ENCODE results near the gene DMKN. TPM values are rescaled to one million over a fixed set of nuclear protein-coding genes. Genes with fewer than 3 reads are reported as not detected.

Gene DMKN
- total and polyA plus RNA-seq, 7 donors = 5.5 to 39.0 (median 15.8) TPM

GRCh38 chr19:35516310-35516709, 2.9 kb upstream of the DMKN start:
- TF ChIP-seq POLR2AphosphoS5 (IDR thresholded peaks at IDR 0.05) = no peak
- TF ChIP-seq CTCF (IDR thresholded peaks at IDR 0.05) = no peak
- no peak for TF ChIP-seq POLR2A (IDR thresholded peaks at IDR 0.05)
- TF ChIP-seq EP300 (IDR thresholded peaks at IDR 0.05) = no peak
- H3K4me3 ChIP-seq = no peak overlapping the region
- no peak for DNase-seq
- no peaks in the 10 kb centered on the region for H3K36me3 ChIP-seq
- no peaks in the 10 kb centered on the region for H3K9me3 ChIP-seq
- H3K27me3 ChIP-seq = peaks cover 0 to 40% (median 29%) of the 10 kb centered on the region in 3 donors
- intact Hi-C loops (cut with DNase I) = no loop called here
- no peak overlapping the region for H3K27ac ChIP-seq
- no peaks in the 10 kb centered on the region for H3K4me1 ChIP-seq
- WGBS, 2 donors = 93% methylated on average over 3 of the region's 3 CpGs

GRCh38 chr19:35514282-35514809, 897 bp upstream of the DMKN start:
- Histone ChIP-seq H3K4me3 (no peak overlapping the region), H3K27ac (no peak overlapping the region), H3K4me1 (peaks cover 0 to 15% (median 11%) of the 10 kb centered on the region in 4 donors), H3K27me3 (peaks cover 8 to 60% (median 45%) of the 10 kb centered on the region in 3 donors), H3K36me3 (no peaks in the 10 kb centered on the region), H3K9me3 (no peaks in the 10 kb centered on the region)
- 25 to 33% methylated on average over 20 of the region's 20 CpGs for WGBS, 2 donors
- intact Hi-C loops (cut with DNase I) = no loop called here
- no peak for DNase-seq
- no peak for TF ChIP-seq POLR2A (IDR thresholded peaks at IDR 0.05)
- no peak for TF ChIP-seq EP300 (IDR thresholded peaks at IDR 0.05)
- no peak for TF ChIP-seq POLR2AphosphoS5 (IDR thresholded peaks at IDR 0.05)
- TF ChIP-seq CTCF (IDR thresholded peaks at IDR 0.05) = no peak

GRCh38 chr19:35512831-35513627, 420 bp downstream of the DMKN start:
- Histone ChIP-seq H3K27me3 (peaks cover 8 to 73% (median 51%) of the 10 kb centered on the region in 3 donors), H3K9me3 (no peaks in the 10 kb centered on the region), H3K4me1 (peaks cover 0 to 15% (median 11%) of the 10 kb centered on the region in 4 donors), H3K36me3 (no peaks in the 10 kb centered on the region), H3K27ac (no peak overlapping the region), H3K4me3 (no peak overlapping the region)
- no peak for DNase-seq
- 86 to 88% methylated on average over 15 of the region's 15 CpGs for WGBS, 2 donors
- intact Hi-C loops (cut with DNase I) = no loop called here
- TF ChIP-seq POLR2AphosphoS5 (IDR thresholded peaks at IDR 0.05) (no peak), POLR2A (IDR thresholded peaks at IDR 0.05) (no peak), CTCF (IDR thresholded peaks at IDR 0.05) (no peak)

GRCh38 chr19:35511337-35511736, 2.1 kb downstream of the DMKN start:
- Histone ChIP-seq H3K4me1 (peaks cover 0 to 15% (median 11%) of the 10 kb centered on the region in 4 donors), H3K9me3 (no peaks in the 10 kb centered on the region), H3K36me3 (no peaks in the 10 kb centered on the region), H3K27ac (no peak overlapping the region), H3K4me3 (no peak overlapping the region), H3K27me3 (peaks cover 8 to 88% (median 61%) of the 10 kb centered on the region in 3 donors)
- TF ChIP-seq EP300 (IDR thresholded peaks at IDR 0.05) = no peak
- no peak for TF ChIP-seq CTCF (IDR thresholded peaks at IDR 0.05)
- TF ChIP-seq POLR2A (IDR thresholded peaks at IDR 0.05) = no peak
- TF ChIP-seq POLR2AphosphoS5 (IDR thresholded peaks at IDR 0.05) = no peak
- intact Hi-C loops (cut with DNase I) = no loop called here
- 73 to 75% methylated on average over 7 of the region's 7 CpGs for WGBS, 2 donors
- DNase-seq = no peak
